ENCODE measurements around the gene CNTFR. TPM values are rescaled to one million over a fixed set of nuclear protein-coding genes. Genes with fewer than 3 reads are reported as not detected.

CNTFR gene
- total and polyA plus RNA-seq, 10 donors = 2.8 to 46.8 (median 15.9) TPM

DNA sequence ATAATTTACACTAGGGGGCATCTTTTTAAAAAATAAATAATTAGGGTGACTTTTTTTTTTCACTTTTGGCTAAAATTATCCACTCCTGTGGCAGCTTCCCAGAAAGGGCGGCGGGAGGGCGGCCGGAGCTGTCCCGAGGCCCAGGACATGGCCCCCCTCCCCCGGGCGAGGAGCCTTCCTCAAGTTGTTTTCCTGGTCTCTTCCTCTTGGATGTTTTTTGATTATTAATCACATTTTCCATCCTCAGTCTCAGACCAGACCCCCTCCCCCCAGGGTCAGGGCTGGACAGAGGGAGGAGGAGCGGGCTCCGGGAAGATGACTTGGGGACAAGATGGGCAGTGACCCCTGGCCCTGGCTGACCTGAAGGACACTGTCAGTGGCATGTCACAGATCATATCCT, 4.7 kb upstream of the CNTFR start:
- intact Hi-C loops (cut with DNase I; ENCODE audit: low total_unique reads) = loop anchor here (5.0 to 10.0 kb wide), 3 partner anchors 47 to 262 kb away; no protein-coding TSS in a partner anchor

GRCh38 chr9:34592895-34593601, 3.5 kb upstream of the CNTFR start:
- WGBS, 5 donors = 6 to 11% (median 9%) methylated on average over 24 to 26 of the region's 26 CpGs
- intact Hi-C loops (cut with DNase I; ENCODE audit: low total_unique reads) = loop anchor here (5.0 to 10.0 kb wide), 3 partner anchors 46 to 261 kb away; no protein-coding TSS in a partner anchor
- H3K27me3 ChIP-seq (replicated peaks in 1 of 7) = peaks cover 0 to 71% (median 56%) of the 10 kb centered on the region in 7 donors

More for the DNA sequence above, 4.7 kb upstream of the CNTFR start:
- H3K36me3 ChIP-seq = no peaks in the 10 kb centered on the region
- peak overlapping the region in 5 of 8 donors; percentile 56 to 69 (median 60) for H3K27ac ChIP-seq
- H3K9me3 ChIP-seq = no peaks in the 10 kb centered on the region
- H3K4me3 ChIP-seq = no peak overlapping the region
- peaks cover 0 to 60% (median 47%) of the 10 kb centered on the region in 7 donors for H3K27me3 ChIP-seq (replicated peaks in 1 of 7)
- TF ChIP-seq, protein P1, sequence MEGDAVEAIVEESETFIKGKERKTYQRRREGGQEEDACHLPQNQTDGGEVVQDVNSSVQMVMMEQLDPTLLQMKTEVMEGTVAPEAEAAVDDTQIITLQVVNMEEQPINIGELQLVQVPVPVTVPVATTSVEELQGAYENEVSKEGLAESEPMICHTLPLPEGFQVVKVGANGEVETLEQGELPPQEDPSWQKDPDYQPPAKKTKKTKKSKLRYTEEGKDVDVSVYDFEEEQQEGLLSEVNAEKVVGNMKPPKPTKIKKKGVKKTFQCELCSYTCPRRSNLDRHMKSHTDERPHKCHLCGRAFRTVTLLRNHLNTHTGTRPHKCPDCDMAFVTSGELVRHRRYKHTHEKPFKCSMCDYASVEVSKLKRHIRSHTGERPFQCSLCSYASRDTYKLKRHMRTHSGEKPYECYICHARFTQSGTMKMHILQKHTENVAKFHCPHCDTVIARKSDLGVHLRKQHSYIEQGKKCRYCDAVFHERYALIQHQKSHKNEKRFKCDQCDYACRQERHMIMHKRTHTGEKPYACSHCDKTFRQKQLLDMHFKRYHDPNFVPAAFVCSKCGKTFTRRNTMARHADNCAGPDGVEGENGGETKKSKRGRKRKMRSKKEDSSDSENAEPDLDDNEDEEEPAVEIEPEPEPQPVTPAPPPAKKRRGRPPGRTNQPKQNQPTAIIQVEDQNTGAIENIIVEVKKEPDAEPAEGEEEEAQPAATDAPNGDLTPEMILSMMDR (IDR thresholded peaks at IDR 0.05 in 8 of 11, conservative IDR thresholded peaks at IDR 0.05 in 3 of 11) = no peak
- no peak for TF ChIP-seq POLR2A (IDR thresholded peaks at IDR 0.05)
- TF ChIP-seq POLR2AphosphoS5 (IDR thresholded peaks at IDR 0.05) = peak in 1 of 3 donors; percentile 62
- no peak for DNase-seq
- peaks cover 22 to 55% (median 37%) of the 10 kb centered on the region in 6 donors for H3K4me1 ChIP-seq
- 54 to 74% (median 69%) methylated on average over 9 of the region's 9 CpGs for WGBS, 5 donors

GRCh38 chr9:34591917-34592866, 2.7 kb upstream of the CNTFR start:
- Histone ChIP-seq H3K27ac (peak overlapping the region in 3 of 8 donors; percentile 55 to 72 (median 69)), H3K4me3 (peak overlapping the region in 6 of 8 donors; percentile 44 to 72 (median 50)), H3K36me3 (no peaks in the 10 kb centered on the region), H3K27me3 (replicated peaks in 1 of 7) (peaks cover 0 to 80% (median 63%) of the 10 kb centered on the region in 7 donors), H3K4me1 (peaks cover 22 to 60% (median 43%) of the 10 kb centered on the region in 6 donors), H3K9me3 (no peaks in the 10 kb centered on the region)
- no peak for DNase-seq
- WGBS, 5 donors = 16 to 25% (median 21%) methylated on average over 12 to 16 of the region's 16 CpGs
- TF ChIP-seq, protein P1 (IDR thresholded peaks at IDR 0.05 in 8 of 11, conservative IDR thresholded peaks at IDR 0.05 in 3 of 11) = peak in 7 of 11 experiments; percentile 6 to 68 (median 30)
- no peak for TF ChIP-seq POLR2A (IDR thresholded peaks at IDR 0.05)
- intact Hi-C loops (cut with DNase I; ENCODE audit: low total_unique reads) = loop anchor here (5.0 to 10.0 kb wide), 3 partner anchors 45 to 260 kb away; no protein-coding TSS in a partner anchor

More at GRCh38 chr9:34592895-34593601, 3.5 kb upstream of the CNTFR start:
- no peak overlapping the region for H3K4me3 ChIP-seq
- TF ChIP-seq, protein P1 (IDR thresholded peaks at IDR 0.05 in 8 of 11, conservative IDR thresholded peaks at IDR 0.05 in 3 of 11) = peak in 1 of 11 experiments; percentile 3
- peak; percentile 7 to 74 (median 57) for TF ChIP-seq POLR2AphosphoS5 (IDR thresholded peaks at IDR 0.05)
- no peak for TF ChIP-seq POLR2A (IDR thresholded peaks at IDR 0.05)
- no peak for DNase-seq
- H3K9me3 ChIP-seq = no peaks in the 10 kb centered on the region
- H3K27ac ChIP-seq = peak overlapping the region in 6 of 8 donors; percentile 36 to 69 (median 58)
- peaks cover 22 to 60% (median 43%) of the 10 kb centered on the region in 6 donors for H3K4me1 ChIP-seq
- no peaks in the 10 kb centered on the region for H3K36me3 ChIP-seq
